Neural crest cell (in vitro differentiated cells): ENCODE measurements around the gene FNDC3B. TPM values are rescaled to one million over a fixed set of nuclear protein-coding genes. Genes with fewer than 3 reads are reported as not detected.

ENCODE experiments used
- DNase-seq: peaks from one replicate; pipeline ENCODE4 v3.0.0; 2021; ENCODE audit warnings: low read depth, mixed read lengths, low spot score
- H3K27ac Mint-ChIP-seq: one replicate; pipeline ENCODE4 v1.8.0; 2021; ENCODE audit warnings: mild to moderate bottlenecking, mixed read lengths; ENCODE audit not compliant: unreplicated experiment
- H3K27me3 Mint-ChIP-seq: 2 replicates; pipeline ENCODE4 v1.8.0; 2021; ENCODE audit warnings: low read depth, mild to moderate bottlenecking, mixed read lengths
- H3K36me3 Mint-ChIP-seq: 2 replicates; pipeline ENCODE4 v1.8.0; 2021; ENCODE audit warnings: low read depth, mild to moderate bottlenecking, mixed read lengths
- H3K4me1 Mint-ChIP-seq: 2 replicates; pipeline ENCODE4 v1.8.0; 2021; ENCODE audit warnings: mixed read lengths
- H3K4me3 Mint-ChIP-seq: one replicate; pipeline ENCODE4 v1.8.0; 2021; ENCODE audit warnings: mild to moderate bottlenecking, mixed read lengths
- H3K9me3 Mint-ChIP-seq: 2 replicates; pipeline ENCODE4 v1.8.0; 2021; ENCODE audit warnings: mixed read lengths
- total RNA-seq: library from RNA; stranded (reverse); gene quantifications from 2 replicates; pipeline ENCODE4 v1.2.1, GENCODE V29; 2021
- TF ChIP-seq, protein P1 (sequence below): fragments of 200-600 bp; sonication (generic); conservative IDR thresholded peaks from 2 replicates; pipeline ENCODE4 v1.5.0; 2021; ENCODE audit warnings: antibody characterized with exemption, mild to moderate bottlenecking

The FNDC3B gene
- total RNA-seq, 1 donor from 2014 or later: 41.5 TPM

DNA sequence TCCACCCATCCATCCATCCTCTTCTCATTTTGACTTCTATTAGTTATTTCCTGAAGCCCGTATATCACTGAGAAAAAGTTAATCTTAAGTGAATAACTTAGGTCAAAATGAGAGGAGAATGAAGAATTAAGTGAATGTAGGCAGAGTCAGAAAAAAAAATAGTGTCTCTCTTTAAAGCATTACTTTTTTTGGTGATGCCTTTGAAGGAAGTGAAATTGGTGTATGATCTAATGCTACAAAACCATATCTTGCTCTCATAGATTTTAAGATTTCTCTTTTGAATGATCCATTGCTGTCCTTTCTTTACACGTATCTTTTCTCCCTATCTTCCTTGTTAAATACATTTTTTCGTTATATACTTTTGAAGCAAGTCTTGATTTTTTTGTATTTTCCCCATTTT is 23.4 kb downstream of the FNDC3B start:
- peaks cover 13% of the 10 kb centered on the region for H3K36me3 Mint-ChIP-seq
- H3K27ac Mint-ChIP-seq: no peak overlapping the region
- DNase-seq: no peak
- TF ChIP-seq, protein P1, sequence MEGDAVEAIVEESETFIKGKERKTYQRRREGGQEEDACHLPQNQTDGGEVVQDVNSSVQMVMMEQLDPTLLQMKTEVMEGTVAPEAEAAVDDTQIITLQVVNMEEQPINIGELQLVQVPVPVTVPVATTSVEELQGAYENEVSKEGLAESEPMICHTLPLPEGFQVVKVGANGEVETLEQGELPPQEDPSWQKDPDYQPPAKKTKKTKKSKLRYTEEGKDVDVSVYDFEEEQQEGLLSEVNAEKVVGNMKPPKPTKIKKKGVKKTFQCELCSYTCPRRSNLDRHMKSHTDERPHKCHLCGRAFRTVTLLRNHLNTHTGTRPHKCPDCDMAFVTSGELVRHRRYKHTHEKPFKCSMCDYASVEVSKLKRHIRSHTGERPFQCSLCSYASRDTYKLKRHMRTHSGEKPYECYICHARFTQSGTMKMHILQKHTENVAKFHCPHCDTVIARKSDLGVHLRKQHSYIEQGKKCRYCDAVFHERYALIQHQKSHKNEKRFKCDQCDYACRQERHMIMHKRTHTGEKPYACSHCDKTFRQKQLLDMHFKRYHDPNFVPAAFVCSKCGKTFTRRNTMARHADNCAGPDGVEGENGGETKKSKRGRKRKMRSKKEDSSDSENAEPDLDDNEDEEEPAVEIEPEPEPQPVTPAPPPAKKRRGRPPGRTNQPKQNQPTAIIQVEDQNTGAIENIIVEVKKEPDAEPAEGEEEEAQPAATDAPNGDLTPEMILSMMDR: no peak
- no peak overlapping the region for H3K4me3 Mint-ChIP-seq
- no peaks in the 10 kb centered on the region for H3K27me3 Mint-ChIP-seq
- H3K9me3 Mint-ChIP-seq: peaks cover 2% of the 10 kb centered on the region
- H3K4me1 Mint-ChIP-seq: peaks cover 29% of the 10 kb centered on the region

DNA sequence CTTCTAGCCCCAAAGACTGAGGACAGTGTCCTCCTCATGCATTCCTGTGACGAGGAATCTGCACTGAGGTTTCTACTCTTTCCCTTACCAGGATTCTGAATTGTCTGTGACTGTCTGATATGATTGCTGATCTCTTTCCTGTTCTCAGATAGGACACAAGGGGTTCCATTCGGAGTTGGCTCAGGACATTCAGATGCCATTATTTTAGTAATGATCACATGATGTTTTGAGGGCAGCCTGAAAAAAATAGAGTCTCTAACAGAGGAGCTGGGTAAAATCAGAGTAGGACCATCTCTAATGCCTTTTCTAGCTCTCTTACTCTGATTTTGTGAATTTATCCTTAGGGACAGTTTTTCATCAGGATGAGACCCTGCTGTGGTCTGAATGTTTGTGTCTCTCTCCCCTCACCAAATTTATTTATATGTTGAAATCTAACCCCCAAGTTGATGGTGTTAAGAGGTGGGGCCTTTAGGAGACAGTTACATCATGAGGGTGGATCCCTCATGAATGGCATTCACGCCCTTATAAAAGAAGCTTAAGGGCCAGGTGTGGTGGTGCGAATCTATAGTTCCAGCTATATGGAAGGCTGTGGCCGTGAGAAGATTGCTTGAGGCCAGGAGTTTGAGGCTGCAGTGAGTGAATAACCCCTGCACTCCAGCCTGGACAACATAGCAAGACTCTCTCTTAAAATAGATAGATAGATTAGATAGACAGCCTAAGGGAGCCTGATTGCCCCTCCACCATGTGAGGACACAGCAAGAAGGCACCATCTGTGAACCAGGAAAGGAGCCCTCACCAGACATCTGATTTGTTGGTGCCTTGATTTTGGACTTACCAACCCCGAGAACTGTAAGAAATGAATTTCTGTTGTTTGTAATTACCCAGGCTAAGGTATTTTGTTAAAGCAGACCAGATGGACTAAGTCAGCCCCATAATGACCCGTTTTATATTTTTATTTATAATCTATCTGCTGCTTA is 24.4 kb downstream of the FNDC3B start:
- Mint-ChIP-seq H3K36me3 (peaks cover 13% of the 10 kb centered on the region), H3K27ac (no peak overlapping the region), H3K9me3 (peaks cover 2% of the 10 kb centered on the region), H3K27me3 (no peaks in the 10 kb centered on the region), H3K4me1 (peaks cover 23% of the 10 kb centered on the region), H3K4me3 (no peak overlapping the region)
- no peak for DNase-seq
- TF ChIP-seq, protein P1: no peak

GRCh38 chr3:172065527-172065926 is 26.1 kb downstream of the FNDC3B start:
- no peak for DNase-seq
- TF ChIP-seq, protein P1: no peak
- Mint-ChIP-seq H3K27me3 (no peaks in the 10 kb centered on the region), H3K9me3 (peaks cover 2% of the 10 kb centered on the region), H3K4me3 (no peak overlapping the region), H3K27ac (no peak overlapping the region), H3K4me1 (peaks cover 39% of the 10 kb centered on the region), H3K36me3 (peaks cover 13% of the 10 kb centered on the region)

GRCh38 chr3:172065967-172066762 is 26.8 kb downstream of the FNDC3B start:
- no peak overlapping the region for H3K27ac Mint-ChIP-seq
- H3K4me3 Mint-ChIP-seq: no peak overlapping the region
- H3K9me3 Mint-ChIP-seq: peaks cover 2% of the 10 kb centered on the region
- TF ChIP-seq, protein P1: no peak
- H3K36me3 Mint-ChIP-seq: peaks cover 13% of the 10 kb centered on the region
- peaks cover 42% of the 10 kb centered on the region for H3K4me1 Mint-ChIP-seq
- no peaks in the 10 kb centered on the region for H3K27me3 Mint-ChIP-seq
- DNase-seq: no peak

DNA sequence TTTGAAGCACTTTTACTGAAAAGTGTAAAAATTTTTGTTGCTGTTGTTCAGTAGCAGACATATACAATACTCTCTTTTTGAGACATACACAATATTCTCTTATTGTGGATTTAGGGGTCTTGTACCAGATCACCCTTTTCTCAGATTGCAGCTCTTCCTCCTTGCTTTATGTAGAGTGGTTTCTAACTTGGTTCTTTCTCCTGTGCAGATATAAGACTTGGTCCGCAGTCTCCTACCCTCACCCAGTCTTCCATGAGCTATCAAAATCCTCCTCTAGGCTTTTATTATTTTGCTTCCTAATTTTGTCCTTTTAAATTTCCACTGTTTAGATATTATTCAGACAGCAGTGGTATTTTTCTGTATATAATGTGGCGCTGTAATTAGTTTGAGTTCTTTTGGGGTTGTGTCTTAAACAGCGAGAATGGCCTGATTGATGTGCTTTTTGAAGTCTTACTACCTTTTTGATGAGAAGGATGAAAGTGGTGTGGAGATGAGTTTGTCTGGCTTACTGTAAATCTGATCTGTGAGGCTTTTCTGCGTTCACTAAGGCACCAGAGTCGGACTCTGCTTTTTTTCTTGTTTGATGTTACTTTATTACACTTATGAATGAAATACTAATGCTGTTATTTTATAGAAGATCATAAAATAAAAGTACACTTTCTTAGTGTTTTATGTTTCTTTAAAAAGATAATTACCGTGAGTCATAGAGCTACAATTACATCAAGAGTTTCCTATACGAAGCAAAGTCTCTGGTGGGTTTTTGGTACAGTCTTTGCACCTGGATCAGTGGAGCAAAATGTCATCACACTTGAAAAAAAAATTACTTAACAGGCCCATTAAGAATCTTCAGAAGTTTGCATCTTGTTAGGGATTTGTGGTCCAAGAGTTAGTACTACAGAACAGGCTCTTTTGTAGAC is 27.8 kb downstream of the FNDC3B start:
- peaks cover 37% of the 10 kb centered on the region for H3K4me1 Mint-ChIP-seq
- peaks cover 9% of the 10 kb centered on the region for H3K36me3 Mint-ChIP-seq
- peak overlapping the region; percentile 24 for H3K27ac Mint-ChIP-seq
- TF ChIP-seq, protein P1: no peak
- H3K9me3 Mint-ChIP-seq: peaks cover 2% of the 10 kb centered on the region
- no peak overlapping the region for H3K4me3 Mint-ChIP-seq
- DNase-seq: no peak
- no peaks in the 10 kb centered on the region for H3K27me3 Mint-ChIP-seq
